Suppressor macrophage (primary cell): ENCODE data around the gene ANXA4.
"Not testable (repeated sequence)": the region's sequence is repeated elsewhere in the genome, so short reads cannot be mapped to it uniquely, and the experiment has no call there.

Experiments used
- DNase-seq, 4 experiments: peaks; one replicate each; pipeline ENCODE4 v3.0.0-alpha.2; 2020 to 2022

Gene ANXA4

DNA sequence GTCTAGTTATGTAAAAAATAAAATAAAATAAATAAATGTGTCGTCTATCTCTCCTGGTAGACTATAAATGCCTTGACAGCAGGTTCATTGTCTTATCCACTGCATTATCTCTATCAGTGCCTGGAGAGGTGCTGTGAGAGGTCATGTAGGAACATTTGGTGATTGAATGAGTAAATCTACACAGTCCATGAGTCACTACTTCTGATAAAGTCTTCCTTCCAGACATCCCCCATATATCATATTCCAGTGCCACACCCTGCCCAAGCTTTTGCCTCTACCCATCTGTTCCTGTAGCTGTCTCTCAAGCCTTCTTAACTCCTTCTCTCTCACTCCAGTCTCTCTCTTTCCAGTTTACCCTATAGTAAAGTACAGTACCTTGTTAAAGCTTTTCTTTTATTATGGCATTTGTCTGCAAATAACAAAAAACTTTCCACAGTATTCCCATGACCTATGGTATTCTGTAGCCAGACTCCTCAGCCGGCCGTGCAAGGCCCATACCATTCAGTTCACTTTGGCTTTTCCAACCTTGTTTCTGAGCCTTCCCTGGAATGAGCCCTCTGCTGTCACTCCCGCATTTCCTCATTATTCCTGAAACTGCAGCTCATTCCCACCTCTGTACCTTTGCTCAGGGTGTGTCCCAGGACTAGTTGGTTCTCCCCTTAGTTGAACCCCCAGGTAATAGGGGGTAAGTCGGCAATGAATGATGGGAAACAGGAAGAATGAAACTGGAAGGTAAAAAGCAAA is 37.5 kb downstream of the ANXA4 start:
- no peak for DNase-seq

DNA sequence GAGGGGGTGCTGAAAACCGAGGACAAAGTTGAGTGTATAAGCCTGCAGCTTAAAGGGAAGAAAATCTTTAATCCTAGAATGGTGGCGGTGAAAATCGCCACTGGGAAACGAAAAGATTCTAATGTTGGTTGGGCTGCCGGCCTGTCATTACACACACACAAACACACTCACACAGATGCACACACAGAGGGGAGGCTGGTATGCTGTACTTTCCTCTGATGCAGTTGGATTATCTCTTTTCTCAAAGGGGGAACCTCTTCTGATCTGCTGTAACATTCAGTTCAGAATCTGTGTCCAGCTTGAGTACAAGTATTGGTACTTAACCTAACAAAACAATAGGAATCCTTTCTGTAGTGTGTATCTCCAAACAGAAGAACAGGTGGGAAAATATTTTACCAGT is 39.0 kb downstream of the ANXA4 start:
- no peak for DNase-seq

DNA sequence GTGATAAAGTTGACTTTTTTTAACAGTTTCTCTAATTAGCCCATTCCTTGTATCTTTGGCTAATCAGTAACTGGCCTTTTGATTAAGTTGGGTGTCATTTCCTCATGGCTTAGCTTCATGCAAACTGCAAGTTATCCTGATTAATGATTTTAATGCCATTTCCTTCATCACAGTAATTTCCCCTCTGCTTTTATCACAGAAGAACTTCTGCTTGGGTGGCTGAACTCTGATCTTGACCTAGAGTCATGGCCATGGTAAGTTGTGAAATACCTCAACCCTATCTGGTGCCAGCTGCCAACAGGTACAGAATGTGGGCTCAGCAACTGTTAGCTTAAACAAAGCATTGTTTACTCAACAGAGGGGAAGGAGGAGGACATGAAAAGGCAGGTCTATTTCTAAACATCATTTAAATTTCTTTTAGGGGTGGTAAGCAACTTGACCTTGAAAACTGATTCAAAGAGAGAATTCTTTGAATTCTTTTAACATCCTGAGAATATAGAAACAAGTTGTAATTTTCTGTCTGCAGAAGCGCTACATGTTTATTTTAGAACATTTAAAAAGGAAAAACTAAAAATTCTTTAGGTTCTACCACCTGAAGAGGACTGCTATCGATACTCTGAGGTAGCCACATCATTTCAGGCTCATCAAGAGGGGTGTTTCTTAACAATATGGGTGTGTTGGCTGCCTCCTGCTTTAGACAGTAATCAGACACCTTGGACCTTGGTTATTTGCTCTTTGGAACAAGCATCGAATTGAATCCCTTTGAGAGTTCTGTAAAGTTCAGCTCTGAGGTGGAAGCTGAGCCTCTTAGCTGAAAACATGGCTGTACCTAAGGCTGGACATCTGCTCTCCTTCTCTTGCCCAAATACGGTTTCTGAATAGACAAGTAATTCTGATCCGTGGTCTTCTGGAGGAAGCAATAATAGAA is 39.7 kb downstream of the ANXA4 start:
- peak in 2 of 4 experiments; percentile 10 to 22 for DNase-seq

DNA sequence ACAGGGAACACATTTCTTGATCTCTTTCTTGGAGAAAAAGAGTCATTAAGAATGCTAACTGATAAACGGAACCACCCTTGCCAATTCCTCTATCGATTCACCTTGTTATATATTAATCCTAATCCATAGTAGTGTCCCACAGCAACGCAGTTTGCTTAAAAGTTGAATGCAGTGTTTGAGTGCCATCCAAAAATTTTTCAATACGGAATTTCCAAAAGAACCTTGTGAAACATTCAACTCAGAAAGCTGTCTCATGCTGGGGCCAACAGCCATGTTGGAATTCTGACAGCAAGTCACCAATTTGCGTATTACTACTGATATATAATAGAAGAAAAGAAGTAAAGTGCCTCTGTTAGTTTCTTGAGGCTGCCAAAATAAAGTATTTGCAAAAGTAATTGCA is 42.3 kb downstream of the ANXA4 start:
- DNase-seq, result no peak

DNA sequence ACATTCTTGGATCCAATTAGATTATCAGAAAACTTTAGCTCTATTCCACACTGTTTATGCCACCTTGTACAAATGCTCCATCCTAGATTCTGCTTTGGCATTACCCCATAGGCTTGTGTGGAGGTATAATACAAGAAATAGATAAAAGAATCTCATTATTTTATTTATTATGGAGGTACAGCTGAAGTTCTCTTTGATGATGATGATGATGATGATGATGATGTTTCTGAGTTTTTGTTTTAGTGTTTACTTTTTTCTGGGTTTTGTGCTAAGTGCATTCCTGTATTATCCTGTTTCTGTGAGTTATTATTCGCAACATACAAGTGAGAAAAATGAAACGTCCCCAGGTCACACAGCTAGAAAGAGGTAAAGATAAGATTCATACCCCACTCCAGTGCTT is 43.4 kb downstream of the ANXA4 start:
- DNase-seq, result no peak

DNA sequence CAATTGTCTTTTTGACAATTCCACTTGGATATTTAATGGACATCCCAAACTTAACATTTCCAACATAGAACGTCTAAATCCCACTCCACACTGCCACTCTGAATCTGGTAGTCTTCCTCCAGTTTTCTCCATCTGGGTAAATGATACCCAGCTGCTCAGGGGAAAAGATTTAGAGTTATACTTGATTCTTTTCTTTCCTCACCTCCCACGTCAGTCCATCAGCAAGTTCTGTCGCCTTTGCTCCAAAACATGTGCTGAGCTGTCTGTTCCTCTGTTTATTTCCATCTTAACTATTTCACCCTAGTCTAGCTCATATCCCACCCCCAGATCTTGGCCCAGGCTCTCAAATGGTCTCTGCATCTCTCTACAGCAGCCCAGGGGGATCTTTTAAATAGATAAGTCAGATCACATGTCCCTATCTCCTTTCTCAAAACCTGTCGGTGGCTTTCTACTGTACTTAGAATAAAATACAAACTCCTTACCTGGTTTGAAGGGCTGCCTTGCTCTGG is 44.2 kb downstream of the ANXA4 start:
- DNase-seq, result no peak

DNA sequence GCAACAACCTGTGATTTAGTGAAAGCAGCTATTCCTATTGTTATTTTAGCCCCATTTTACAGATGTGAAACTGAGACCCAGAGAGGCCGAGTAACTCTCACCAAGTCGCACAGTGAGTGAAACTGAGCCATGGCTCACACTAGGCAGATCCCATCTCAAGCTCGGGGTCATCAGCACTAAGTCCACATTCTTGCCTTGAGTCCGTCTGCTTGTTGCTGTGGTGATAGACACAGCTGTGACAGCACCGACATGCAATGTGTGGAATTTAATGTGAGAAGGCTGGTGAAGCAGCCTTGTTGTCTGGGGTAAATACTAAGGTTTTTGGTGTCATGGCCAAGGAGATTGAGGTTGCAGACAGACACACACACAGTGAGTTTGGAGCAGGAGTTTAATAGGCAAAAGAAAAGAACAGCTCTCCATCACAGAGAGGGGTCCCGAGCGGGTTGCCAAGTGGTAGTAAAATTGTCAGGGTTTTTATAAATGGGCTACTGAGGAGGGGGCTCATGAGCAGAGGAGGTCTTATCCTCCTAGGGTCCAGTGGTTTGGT is 47.3 kb downstream of the ANXA4 start:
- no peak for DNase-seq

DNA sequence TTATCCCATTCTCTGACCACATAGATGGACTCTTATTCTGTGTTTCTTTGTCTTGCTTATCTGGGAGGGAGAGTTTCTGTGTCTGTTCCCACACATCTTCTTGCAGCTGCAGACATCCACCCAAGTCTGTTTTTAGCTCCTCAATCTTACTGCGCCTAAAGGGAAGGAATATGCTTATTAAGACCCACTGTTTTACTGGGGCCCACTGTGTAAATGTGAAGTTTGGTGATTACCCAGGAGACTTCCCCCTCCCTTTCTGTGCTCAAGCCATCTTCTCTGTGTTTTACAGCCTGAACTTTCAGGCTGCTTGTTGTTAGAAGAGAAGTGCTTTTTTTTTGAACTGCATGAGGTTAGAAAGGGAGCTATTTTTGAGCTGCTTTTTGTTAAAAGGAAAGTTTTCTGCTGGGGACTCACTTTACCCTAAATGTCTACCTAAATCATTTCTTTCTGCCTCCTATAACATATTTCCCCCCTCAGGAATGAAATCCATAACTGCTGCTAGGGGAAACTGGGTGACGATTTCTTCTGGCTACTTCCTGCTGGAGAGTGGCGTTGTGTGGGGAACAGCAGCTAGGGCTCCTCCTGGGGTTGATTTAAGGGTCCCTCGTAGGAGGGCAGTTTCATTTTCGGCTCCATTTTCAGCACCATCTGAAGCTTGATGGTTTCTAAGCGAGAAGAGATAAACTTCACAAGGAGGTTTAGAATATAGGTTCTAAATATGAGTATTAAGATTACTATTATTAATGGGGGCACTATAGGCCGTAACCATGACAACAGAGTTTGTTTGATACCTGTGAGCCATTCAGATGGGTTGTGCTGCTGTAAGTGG is 48.1 kb downstream of the ANXA4 start:
- DNase-seq, result peak in 3 of 4 experiments; percentile 19 to 44 (median 33)

DNA sequence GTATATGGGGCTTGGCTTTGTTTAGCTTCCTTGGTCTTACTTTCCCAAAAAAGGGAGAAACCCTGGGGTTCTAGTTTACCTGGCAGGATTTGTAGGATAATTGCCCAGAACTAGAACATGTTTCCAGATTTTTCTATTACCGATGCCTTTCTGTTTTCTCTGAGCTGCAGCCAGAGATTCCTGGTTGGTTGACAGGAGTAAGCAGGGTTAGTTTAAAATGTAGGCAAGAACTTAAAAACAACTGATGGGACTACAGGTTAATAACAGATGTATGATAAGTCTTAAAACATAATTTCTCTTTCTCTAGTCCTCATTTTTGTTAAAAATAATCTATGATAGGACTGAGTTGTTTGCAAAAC is 48.6 kb downstream of the ANXA4 start:
- DNase-seq, result no peak

DNA sequence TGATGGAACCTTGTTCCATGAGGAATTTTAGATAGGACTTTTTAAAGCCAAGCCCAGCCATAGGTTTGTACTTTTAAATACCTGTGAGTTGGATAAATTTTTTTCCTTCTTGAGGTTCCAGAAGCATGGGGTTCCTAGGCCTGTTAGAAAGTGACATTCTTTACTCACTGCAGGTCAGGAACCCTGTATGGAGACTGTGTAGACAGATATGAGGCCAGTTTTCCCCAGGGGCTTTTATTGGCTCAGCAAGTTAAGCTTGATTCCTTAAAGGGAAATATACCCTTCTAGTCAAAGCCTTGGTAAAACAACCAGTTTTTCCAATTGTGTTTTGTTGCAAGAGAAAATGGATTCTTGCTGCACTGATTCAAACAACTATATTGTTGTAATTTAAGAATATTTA is 49.1 kb downstream of the ANXA4 start:
- DNase-seq, result no peak

DNA sequence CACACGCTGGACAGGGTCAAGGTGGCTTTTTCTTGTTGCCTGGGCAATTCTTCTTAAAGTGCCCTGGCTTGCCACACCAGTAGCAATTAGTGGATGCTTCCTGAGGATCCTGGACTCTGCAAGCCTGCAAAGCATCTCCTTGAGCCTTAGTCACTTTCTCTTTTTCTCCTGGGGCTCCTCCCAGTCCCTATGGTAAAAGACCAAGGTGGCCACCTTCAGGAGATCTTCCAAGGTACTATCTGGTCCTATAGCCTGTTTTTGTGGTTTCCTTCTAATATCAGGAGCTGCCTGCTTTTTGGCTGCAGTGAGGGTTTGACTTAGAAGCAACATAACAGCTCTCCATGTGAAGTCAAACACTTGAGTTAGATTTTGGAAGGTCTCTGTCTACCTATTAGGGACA is 54.2 kb downstream of the ANXA4 start:
- no peak for DNase-seq

DNA sequence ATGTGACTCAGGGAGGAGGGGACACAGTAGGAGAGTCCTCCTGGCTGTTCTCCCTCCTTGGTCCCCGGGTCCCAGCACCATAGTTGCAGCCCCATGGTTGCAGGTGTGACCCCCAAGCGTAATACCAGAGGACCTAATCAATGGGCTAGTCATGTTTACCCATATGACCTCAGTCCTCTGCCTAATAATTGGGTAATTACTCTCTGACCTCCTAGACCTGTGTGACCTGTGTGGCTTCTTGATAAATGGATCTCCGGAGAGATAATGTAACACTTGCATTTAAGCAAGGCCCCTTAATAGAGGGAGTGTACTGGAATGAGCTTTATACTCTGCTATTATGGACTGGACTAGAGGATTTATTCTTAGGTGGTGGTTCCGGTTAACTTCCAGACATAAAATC is 55.3 kb downstream of the ANXA4 start:
- DNase-seq, result no peak

DNA sequence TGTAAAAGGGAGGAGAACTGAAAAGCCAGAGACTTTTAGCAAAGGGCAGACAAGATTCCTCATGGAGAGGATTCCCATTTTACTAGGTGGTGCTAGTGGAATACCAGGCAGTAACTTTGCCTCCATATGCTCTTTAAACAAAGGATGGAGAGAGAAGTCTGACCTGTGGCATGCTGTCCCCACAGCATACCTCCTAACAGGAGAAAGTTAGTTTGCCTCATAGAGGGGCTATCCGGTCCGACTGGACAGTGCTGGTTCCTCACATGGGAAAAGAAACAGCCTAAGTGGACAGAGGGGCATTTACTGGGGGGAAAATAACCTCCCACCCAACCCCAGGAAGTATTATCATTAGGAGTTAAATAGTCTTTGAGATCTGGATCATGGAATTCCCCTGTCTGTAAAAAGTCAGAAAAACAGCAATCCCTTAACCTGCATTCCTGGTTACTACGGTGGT is 55.9 kb downstream of the ANXA4 start:
- no peak for DNase-seq

DNA sequence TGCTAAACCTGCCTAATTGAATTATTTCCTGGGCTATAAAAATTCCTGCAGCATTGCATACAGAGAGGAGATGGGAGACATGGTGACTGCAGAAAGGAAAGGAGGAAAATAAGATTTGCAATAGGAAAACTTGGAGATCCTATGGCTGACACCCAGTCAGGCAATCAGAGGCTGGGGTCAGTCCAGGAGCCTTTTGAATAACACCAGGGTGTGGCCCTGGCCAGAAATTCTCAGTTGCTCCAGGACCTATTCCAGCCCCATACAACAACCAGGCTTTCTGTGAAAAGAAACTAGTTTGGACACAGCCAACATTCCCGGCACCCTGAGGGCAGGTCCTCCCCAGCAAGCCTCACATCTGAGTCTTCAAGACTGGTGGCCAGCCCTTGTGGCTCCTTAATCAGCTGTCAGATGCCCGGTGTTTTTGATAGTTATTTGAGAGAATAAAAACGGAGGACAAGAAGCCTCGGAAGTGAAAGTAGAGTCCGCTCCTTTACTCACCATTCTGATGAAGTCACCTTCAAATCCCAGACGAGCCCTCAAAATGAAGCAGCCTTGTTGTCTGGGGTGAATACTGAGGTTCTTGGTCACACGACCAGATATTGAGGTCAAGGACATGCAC is 56.5 kb downstream of the ANXA4 start:
- peak in 1 of 4 experiments; percentile 18 for DNase-seq

DNA sequence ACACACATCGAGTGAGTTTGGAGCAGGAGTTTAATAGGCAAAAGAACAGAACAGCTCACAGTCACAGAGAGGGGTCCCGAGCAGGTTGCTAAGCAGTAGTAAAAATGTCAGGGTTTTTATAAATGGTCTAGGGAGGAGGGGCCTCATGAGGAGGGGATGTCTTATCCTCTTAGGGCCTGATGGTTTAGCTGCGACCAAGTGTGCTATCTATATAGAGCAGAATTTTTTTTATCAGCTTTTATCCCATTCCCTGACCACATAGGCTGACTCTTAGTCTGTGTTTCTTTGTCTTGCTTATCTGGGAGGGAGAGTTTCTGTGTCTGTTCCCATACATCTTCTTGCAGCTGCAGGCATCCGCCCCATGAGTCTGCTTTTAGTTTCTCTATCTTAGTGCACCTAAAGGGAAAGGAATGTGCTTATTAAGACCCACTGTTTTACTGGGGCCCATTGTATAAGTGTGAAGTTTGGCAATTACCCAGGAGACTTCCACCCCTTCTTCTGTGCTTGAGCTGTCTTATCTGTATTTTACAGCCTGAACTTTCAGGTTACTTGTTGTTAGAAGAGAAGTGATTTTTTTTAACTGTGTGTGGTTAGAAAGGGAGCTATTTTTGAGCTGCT is 57.1 kb downstream of the ANXA4 start:
- DNase-seq, result no peak

DNA sequence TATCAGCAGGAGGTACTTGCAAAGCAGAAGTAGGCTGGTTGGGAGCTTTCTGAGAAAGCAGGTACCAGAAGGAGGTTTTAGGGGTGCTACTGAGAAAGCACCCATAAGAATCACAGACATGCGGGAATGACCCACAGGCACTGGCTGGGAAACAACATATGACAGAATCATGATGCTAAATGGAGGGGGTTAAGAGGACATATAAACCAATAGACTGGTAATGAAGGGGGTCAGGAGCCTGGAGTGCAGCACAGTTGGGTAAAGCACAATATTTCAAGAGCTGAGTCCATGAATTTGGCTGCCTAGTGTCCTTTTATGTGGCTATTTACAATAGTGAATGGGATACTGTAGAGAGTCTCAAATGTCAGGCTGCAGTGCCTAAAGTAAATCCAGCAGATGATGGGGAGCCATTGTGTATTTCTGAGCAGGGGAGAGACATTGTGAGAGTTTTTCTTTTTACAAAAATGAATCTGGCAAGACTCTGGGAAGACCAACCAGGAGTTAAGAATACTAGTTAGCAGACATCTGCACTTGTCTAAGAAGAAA is 59.9 kb downstream of the ANXA4 start:
- no peak for DNase-seq

DNA sequence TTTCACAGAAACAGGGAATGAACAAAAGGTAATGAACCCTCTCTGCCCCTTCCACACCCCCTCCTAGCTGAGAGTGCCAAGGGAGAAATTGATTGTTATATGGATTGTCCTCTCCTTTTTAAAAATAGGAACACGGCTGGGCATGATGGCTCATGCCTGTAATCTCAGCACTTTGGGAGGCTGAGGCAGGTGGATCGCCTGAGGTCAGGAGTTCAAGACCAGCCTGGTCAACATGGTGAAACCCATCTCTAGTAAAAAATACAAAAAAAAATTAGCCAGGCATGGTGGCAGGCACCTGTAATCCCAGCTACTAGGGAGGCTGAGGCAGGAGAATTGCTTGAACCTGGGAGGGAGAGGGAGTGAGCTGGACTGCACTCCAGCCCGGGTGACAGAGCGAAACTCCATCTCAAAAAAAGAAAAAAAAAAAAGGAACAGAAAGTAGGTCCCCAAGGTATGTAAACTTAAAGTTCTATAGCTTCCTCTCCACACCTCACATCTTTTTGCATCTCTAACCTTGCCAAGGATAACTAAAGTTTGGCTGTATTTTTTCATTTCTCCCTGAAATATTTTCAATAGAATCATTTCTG is 60.9 kb downstream of the ANXA4 start:
- DNase-seq, result not testable (repeated sequence)

DNA sequence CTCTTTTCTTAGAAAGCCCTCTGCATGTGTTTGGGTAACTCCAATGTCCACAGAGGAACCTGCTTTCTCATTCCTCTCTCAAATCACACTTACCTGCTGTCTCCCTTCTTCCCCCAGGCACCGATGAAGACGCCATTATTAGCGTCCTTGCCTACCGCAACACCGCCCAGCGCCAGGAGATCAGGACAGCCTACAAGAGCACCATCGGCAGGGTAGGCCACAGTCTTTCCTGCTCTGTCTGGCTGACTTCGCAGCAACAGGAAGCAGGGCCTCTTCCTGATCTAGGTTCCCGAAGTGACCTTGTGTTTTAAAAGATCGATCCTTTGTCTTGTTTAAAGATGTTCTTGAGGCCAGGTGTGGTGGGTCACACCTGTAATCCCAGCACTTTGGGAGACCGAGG is 62.5 kb downstream of the ANXA4 start:
- no peak for DNase-seq

DNA sequence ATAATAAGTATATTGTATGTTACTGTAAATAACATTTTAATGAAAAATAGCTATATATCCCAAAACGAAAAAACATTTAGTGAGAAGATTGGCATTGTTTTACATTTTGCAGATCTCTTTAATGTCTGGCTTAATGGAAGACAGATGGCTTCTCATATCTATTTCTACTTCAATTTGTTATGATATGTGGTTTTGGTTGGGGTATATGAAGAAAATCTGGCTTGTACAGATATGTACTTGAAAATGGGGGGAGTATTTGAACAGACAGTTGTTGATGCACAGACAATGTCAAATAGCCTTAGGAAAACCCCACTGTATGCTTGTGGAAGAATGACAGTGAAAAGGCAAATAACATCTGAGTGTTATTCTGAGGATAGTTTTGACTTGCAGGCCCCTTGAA is 64.0 kb downstream of the ANXA4 start:
- no peak for DNase-seq

DNA sequence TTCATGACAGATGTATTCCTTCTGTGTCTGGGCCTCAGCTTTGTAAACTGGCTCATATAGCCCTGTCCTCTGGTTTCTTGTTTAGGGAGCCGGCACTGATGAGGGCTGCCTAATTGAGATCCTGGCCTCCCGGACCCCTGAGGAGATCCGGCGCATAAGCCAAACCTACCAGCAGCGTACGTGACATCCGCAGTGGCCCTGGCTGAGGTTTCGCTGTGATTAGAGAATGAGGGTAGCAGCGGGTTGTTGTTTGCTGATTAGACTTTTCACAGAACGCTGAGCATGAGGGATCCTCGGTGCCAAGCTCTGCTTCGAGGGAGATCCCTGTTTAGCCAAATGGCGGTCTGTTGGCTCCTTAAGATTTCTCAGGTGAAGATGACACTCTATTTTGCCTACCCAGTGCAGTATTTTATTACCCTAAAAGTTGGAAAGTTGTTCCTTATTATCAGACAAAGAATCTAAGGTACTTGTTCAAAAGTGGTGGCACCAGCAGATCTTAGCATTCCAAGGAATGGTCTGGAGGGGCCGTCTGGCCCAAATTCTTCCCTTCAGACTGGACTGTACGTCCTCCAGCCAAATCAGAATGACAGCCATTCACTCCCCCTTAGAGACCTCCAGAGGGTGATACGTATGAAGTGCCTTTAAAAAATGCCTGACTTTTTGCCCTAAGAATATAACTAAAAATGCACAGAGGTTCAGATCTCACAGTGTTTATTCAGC is 66.0 kb downstream of the ANXA4 start:
- no peak for DNase-seq
